Kidney epithelial cell (primary cell): ENCODE results near the gene MPHOSPH9. TPM values are rescaled to one million over a fixed set of nuclear protein-coding genes. Genes with fewer than 3 reads are reported as not detected.

ENCODE experiments used
- DNase-seq: peaks from one replicate; pipeline ENCODE4 v3.0.0-alpha.2; 2010; ENCODE audit warnings: low read depth
- H3K27me3 ChIP-seq: 2 replicates; pipeline ENCODE4 v1.6.0; 2011; ENCODE audit warnings: low read length; ENCODE audit not compliant: control insufficient read depth, insufficient read depth
- H3K36me3 ChIP-seq: 2 replicates; pipeline ENCODE4 v1.5.1; 2011; ENCODE audit warnings: low read length; ENCODE audit not compliant: control insufficient read depth, insufficient read depth
- H3K4me3 ChIP-seq: 2 replicates; pipeline ENCODE4 v1.5.1; 2011; ENCODE audit warnings: low read depth, mild to moderate bottlenecking, control low read depth, low read length
- CTCF ChIP-seq: IDR thresholded peaks from 2 replicates; pipeline ENCODE4 v1.5.1; 2011; ENCODE audit warnings: mild to moderate bottlenecking, moderate library complexity, low read length, control low read depth, inconsistent platforms; ENCODE audit not compliant: insufficient read depth, poor library complexity, severe bottlenecking
- total RNA-seq: library from RNA; depleted of rRNA; stranded (reverse); fragments of >200 nt; gene quantifications from 2 replicates; pipeline ENCODE4 v1.2.3, GENCODE V29; 2015

MPHOSPH9 gene
- total RNA-seq, 1 donor from 2014 or later, result 42.1 TPM

- no peaks in the 10 kb centered on the region for H3K36me3 ChIP-seq
- no peak for TF ChIP-seq CTCF
- DNase-seq, result no peak
These were observed 111.3 kb downstream of the MPHOSPH9 start for GRCh38 chr12:123121670-123122069.

GRCh38 chr12:123120452-123121166 is 112.3 kb downstream of the MPHOSPH9 start:
- no peaks in the 10 kb centered on the region for H3K27me3 ChIP-seq
- no peak overlapping the region for H3K4me3 ChIP-seq
- TF ChIP-seq CTCF, result no peak
- H3K36me3 ChIP-seq, result no peaks in the 10 kb centered on the region
- no peak for DNase-seq

More at GRCh38 chr12:123121670-123122069, 111.3 kb downstream of the MPHOSPH9 start:
- Histone ChIP-seq H3K4me3 (no peak overlapping the region), H3K27me3 (no peaks in the 10 kb centered on the region)

- Histone ChIP-seq H3K27me3 (no peaks in the 10 kb centered on the region), H3K4me3 (no peak overlapping the region), H3K36me3 (no peaks in the 10 kb centered on the region)
- DNase-seq, result no peak
- no peak for TF ChIP-seq CTCF
These were observed 113.1 kb downstream of the MPHOSPH9 start for GRCh38 chr12:123119808-123120207.

- no peak overlapping the region for H3K4me3 ChIP-seq
- TF ChIP-seq CTCF, result no peak
- H3K27me3 ChIP-seq, result no peaks in the 10 kb centered on the region
- H3K36me3 ChIP-seq, result no peaks in the 10 kb centered on the region
- DNase-seq, result no peak
These were observed 114.4 kb downstream of the MPHOSPH9 start for GRCh38 chr12:123118497-123118896.

- Histone ChIP-seq H3K27me3 (no peaks in the 10 kb centered on the region), H3K4me3 (no peak overlapping the region), H3K36me3 (no peaks in the 10 kb centered on the region)
- TF ChIP-seq CTCF, result no peak
- no peak for DNase-seq
These were observed 117.4 kb downstream of the MPHOSPH9 start for GRCh38 chr12:123115409-123116121.
